ENCODE data around the gene HAS3.

HAS3 gene

GRCh38 chr16:69093974-69094373, 11.5 kb upstream of the HAS3 start:
- DNase-seq (ENCODE audit: low read depth) = no peak

- DNase-seq (ENCODE audit: low read depth) = no peak
These were observed 11.0 kb upstream of the HAS3 start for GRCh38 chr16:69094501-69094900.

- no peak for DNase-seq (ENCODE audit: low read depth)
These were observed 10.3 kb upstream of the HAS3 start for GRCh38 chr16:69095193-69095592.

- DNase-seq (ENCODE audit: low read depth) = no peak
These were observed 5.3 kb upstream of the HAS3 start for GRCh38 chr16:69100071-69100691.

GRCh38 chr16:69106491-69107315, 1.2 kb downstream of the HAS3 start:
- DNase-seq (ENCODE audit: low read depth) = no peak

- no peak for DNase-seq (ENCODE audit: low read depth)
These were observed 2.0 kb downstream of the HAS3 start for GRCh38 chr16:69107316-69107962.

GRCh38 chr16:69108064-69108904, 2.8 kb downstream of the HAS3 start:
- no peak for DNase-seq (ENCODE audit: low read depth)

GRCh38 chr16:69108905-69109252, 3.4 kb downstream of the HAS3 start:
- no peak for DNase-seq (ENCODE audit: low read depth)

- DNase-seq (ENCODE audit: low read depth) = no peak
These were observed 4.2 kb downstream of the HAS3 start for GRCh38 chr16:69109486-69110270.

- DNase-seq (ENCODE audit: low read depth) = no peak
These were observed 5.0 kb downstream of the HAS3 start for GRCh38 chr16:69110406-69110805.

GRCh38 chr16:69111216-69111875, 5.9 kb downstream of the HAS3 start:
- no peak for DNase-seq (ENCODE audit: low read depth)

GRCh38 chr16:69111876-69112230, 6.4 kb downstream of the HAS3 start:
- no peak for DNase-seq (ENCODE audit: low read depth)

- peak; percentile 46 for DNase-seq (ENCODE audit: low read depth)
These were observed 7.1 kb downstream of the HAS3 start for GRCh38 chr16:69112285-69113129.

- DNase-seq (ENCODE audit: low read depth) = no peak
These were observed 7.8 kb downstream of the HAS3 start for GRCh38 chr16:69113216-69113615.

GRCh38 chr16:69114346-69114975, 9.0 kb downstream of the HAS3 start:
- DNase-seq (ENCODE audit: low read depth) = no peak

- no peak for DNase-seq (ENCODE audit: low read depth)
These were observed 9.5 kb downstream of the HAS3 start for GRCh38 chr16:69114976-69115355.

- no peak for DNase-seq (ENCODE audit: low read depth)
These were observed 9.9 kb downstream of the HAS3 start for GRCh38 chr16:69115361-69115760.

GRCh38 chr16:69115837-69116236, 10.4 kb downstream of the HAS3 start:
- DNase-seq (ENCODE audit: low read depth) = no peak

GRCh38 chr16:69116256-69116875, 10.9 kb downstream of the HAS3 start:
- DNase-seq (ENCODE audit: low read depth) = no peak
